DOHH2 (cell line): ENCODE measurements around the gene FZD7.

Experiments
- H3F3A ChIP-seq: fragments of 200-600 bp; sonication (generic), shearing (Covaris generic); 2 replicates; pipeline ENCODE4 v1.6.0; 2016; ENCODE audit warnings: antibody characterized with exemption, mild to moderate bottlenecking; ENCODE audit not compliant: control insufficient read depth, insufficient read depth
- H3K27ac ChIP-seq: fragments of 200-600 bp; sonication (generic); 2 replicates; pipeline ENCODE4 v1.5.1; 2014; ENCODE audit warnings: low read depth, mild to moderate bottlenecking, low read length, moderate library complexity
- H3K27me3 ChIP-seq: fragments of 200-600 bp; sonication (generic); 2 replicates; pipeline ENCODE4 v1.6.1; 2014; ENCODE audit warnings: mild to moderate bottlenecking, low read length, mixed read lengths; ENCODE audit not compliant: control insufficient read depth
- H3K36me3 ChIP-seq: fragments of 200-600 bp; sonication (generic); 2 replicates; pipeline ENCODE4 v1.6.1; 2014; ENCODE audit warnings: mild to moderate bottlenecking, low read length, moderate library complexity, mixed read lengths; ENCODE audit not compliant: control insufficient read depth
- H3K4me1 ChIP-seq: fragments of 200-600 bp; sonication (generic); 2 replicates; pipeline ENCODE4 v1.6.1; 2014; ENCODE audit warnings: mild to moderate bottlenecking, low read length, mixed read lengths; ENCODE audit not compliant: control insufficient read depth
- H3K4me2 ChIP-seq: fragments of 200-600 bp; sonication (generic); 2 replicates; pipeline ENCODE4 v1.6.0; 2014; ENCODE audit warnings: mild to moderate bottlenecking, low read length, moderate library complexity
- H3K4me3 ChIP-seq: fragments of 200-600 bp; sonication (generic); 2 replicates; pipeline ENCODE4 v1.5.1; 2014; ENCODE audit warnings: mild to moderate bottlenecking, low read length, mixed read lengths
- H3K79me2 ChIP-seq: fragments of 200-600 bp; sonication (generic); 2 replicates; pipeline ENCODE4 v1.6.1; 2014; ENCODE audit warnings: mild to moderate bottlenecking, low read length, mixed read lengths; ENCODE audit not compliant: control insufficient read depth
- H3K9me2 ChIP-seq: fragments of 200-600 bp; sonication (generic); replicated peaks from 2 replicates; pipeline ENCODE4 v1.6.1; 2014; ENCODE audit warnings: mild to moderate bottlenecking, low read length, mixed read lengths; ENCODE audit not compliant: control insufficient read depth
- H3K9me3 ChIP-seq: fragments of 200-600 bp; sonication (generic); 2 replicates; pipeline ENCODE4 v1.6.1; 2014; ENCODE audit warnings: antibody characterized with exemption, low read length, mixed read lengths; ENCODE audit not compliant: control insufficient read depth, insufficient read depth
- H4K20me1 ChIP-seq: fragments of 200-600 bp; sonication (generic); 2 replicates; pipeline ENCODE4 v1.6.0; 2014; ENCODE audit warnings: low read depth, mild to moderate bottlenecking, antibody characterized with exemption, low read length, moderate library complexity; ENCODE audit not compliant: control insufficient read depth, insufficient read depth
- EZH2phosphoT487 ChIP-seq: fragments of 200-600 bp; sonication (generic); IDR thresholded peaks from 2 replicates; pipeline ENCODE4 v1.6.1; 2017; ENCODE audit warnings: borderline replicate concordance, mild to moderate bottlenecking, antibody characterized with exemption, low read length, moderate library complexity, mixed read lengths
- TF ChIP-seq, protein P1 (sequence below): fragments of 200-600 bp; sonication (generic); IDR thresholded peaks from one replicate; pipeline ENCODE4 v1.5.1; 2014; ENCODE audit warnings: antibody characterized with exemption, mild to moderate bottlenecking, low read depth, low read length; ENCODE audit not compliant: poor library complexity, severe bottlenecking

The FZD7 gene

DNA sequence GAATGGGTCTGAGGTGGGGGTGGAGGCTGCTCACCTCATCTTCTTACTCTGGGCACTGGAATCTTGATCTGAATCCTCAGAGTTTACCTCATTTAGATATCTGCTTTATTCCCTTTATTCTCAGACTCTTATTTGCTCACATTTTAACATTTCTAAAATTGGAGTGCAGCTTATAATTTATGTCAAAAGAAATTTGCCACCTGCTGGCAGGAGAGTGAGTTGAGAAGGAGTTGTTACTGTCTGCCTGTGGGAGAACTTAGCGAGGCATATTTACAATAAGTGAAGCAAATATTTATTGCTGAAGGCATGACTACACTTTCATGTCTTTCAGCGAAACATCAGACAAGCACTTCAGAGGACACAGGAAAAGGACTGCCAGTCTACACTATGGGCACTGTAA is 23.0 kb downstream of the FZD7 start:
- TF ChIP-seq, protein P1, sequence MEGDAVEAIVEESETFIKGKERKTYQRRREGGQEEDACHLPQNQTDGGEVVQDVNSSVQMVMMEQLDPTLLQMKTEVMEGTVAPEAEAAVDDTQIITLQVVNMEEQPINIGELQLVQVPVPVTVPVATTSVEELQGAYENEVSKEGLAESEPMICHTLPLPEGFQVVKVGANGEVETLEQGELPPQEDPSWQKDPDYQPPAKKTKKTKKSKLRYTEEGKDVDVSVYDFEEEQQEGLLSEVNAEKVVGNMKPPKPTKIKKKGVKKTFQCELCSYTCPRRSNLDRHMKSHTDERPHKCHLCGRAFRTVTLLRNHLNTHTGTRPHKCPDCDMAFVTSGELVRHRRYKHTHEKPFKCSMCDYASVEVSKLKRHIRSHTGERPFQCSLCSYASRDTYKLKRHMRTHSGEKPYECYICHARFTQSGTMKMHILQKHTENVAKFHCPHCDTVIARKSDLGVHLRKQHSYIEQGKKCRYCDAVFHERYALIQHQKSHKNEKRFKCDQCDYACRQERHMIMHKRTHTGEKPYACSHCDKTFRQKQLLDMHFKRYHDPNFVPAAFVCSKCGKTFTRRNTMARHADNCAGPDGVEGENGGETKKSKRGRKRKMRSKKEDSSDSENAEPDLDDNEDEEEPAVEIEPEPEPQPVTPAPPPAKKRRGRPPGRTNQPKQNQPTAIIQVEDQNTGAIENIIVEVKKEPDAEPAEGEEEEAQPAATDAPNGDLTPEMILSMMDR = no peak
- no peak for TF ChIP-seq EZH2phosphoT487
- Histone ChIP-seq H4K20me1 (no peaks in the 10 kb centered on the region), H3K9me2 (no peaks in the 10 kb centered on the region), H3K9me3 (no peaks in the 10 kb centered on the region), H3K4me3 (no peak overlapping the region), H3K27me3 (peaks cover 14% of the 10 kb centered on the region), H3K36me3 (no peaks in the 10 kb centered on the region), H3K27ac (no peak overlapping the region), H3K4me1 (no peaks in the 10 kb centered on the region), H3F3A (no peaks in the 10 kb centered on the region), H3K79me2 (no peaks in the 10 kb centered on the region), H3K4me2 (no peak overlapping the region)

DNA sequence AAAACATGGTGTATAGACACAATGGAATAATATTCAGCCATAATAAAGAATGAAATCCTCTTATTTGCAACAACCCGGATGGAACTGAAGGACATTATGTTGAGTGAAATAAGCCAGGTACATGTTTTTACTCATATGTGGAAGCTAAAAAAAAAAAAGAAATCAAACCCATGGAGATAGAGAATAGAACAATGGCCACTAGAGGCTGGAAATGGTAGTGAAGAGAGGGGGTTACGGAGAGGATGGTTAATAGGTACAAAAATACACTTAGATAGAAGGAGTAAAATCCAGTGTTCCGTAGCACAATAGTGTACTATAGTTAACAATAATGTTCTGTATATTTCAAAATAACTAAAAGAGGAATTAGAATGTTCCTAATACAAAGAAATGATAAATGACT is 26.6 kb downstream of the FZD7 start:
- Histone ChIP-seq H3K4me1 (no peaks in the 10 kb centered on the region), H3K9me3 (no peaks in the 10 kb centered on the region), H3K27ac (no peak overlapping the region), H4K20me1 (no peaks in the 10 kb centered on the region), H3K4me3 (no peak overlapping the region), H3K9me2 (no peaks in the 10 kb centered on the region), H3K4me2 (no peak overlapping the region), H3K27me3 (peaks cover 6% of the 10 kb centered on the region; the same call in 1 of the 2 replicates), H3K79me2 (no peaks in the 10 kb centered on the region), H3F3A (no peaks in the 10 kb centered on the region), H3K36me3 (no peaks in the 10 kb centered on the region)
- no peak for TF ChIP-seq EZH2phosphoT487
- TF ChIP-seq, protein P1 = peak; percentile 34

DNA sequence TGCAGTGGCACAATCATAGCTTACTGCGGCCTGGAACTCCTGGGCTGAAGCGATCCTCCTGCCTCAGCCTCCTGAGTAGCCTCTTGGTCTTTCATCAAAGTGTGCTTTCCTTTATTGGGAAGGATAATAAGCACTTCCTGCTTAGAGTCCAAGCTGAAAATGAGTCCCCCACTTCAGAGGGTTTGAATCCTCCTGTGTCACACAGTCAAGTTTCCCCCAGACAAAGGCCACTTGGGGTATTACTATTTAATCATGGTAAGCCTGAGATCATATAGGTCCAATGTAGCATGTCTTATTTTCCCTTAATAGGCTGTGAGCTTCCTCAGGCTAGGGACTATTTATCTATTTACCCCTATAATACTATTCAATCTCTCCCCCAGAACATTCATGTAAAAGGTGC is 28.0 kb downstream of the FZD7 start:
- Histone ChIP-seq H3F3A (no peaks in the 10 kb centered on the region), H3K36me3 (no peaks in the 10 kb centered on the region), H3K27ac (no peak overlapping the region), H3K27me3 (no peaks in the 10 kb centered on the region; the same call in 1 of the 2 replicates), H4K20me1 (no peaks in the 10 kb centered on the region), H3K4me1 (no peaks in the 10 kb centered on the region), H3K4me2 (no peak overlapping the region), H3K79me2 (no peaks in the 10 kb centered on the region), H3K4me3 (no peak overlapping the region), H3K9me3 (no peaks in the 10 kb centered on the region), H3K9me2 (no peaks in the 10 kb centered on the region)
- TF ChIP-seq, protein P1 = no peak
- no peak for TF ChIP-seq EZH2phosphoT487
